ENCODE data around the gene WRNIP1.
A peak's percentile ranks its signal among the peaks of the same experiment; 100 is the strongest.
"Not testable (repeated sequence)": the region's sequence is repeated elsewhere in the genome, so short reads cannot be mapped to it uniquely, and the experiment has no call there.

WRNIP1 gene

DNA sequence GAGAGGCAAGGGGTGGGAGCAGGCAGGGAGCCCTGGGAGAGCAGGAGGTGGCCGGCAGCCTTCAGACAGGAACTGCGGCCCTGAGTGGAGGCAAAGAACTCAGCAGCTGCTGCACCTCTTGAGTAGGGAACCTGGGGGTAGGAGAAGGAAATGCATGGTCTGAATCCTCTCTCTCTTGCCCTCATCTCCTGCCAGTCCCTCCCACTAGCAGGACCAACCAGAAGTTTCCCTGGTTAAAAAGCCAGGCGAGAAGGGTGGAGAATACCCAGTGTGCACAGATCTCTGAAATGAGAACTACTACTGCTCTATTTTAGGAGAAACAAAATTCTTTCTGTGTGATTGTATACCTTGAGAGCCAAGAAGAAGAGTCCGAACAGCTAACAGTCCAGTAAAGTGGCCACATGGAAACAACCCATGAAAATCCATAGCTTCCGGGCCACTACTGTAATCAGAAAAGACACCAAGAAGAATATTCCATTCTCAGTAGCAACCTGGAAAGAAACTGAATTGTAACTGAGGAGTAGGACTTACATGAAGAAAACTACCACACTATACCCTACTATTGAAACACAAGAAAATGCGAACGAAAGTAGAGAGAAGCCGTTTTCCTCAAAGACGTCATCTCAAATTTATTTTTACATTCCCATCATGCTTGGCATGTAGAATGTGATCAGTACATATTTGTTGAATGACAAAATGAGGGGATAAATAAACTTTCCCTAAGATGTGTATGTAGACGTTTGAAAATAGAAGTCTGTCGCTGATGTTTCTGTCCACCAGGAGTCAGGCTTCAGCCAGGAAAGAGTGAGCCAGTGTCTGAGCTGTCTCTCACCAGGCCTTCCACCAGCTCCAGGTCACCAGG is 25.6 kb downstream of the WRNIP1 start:
- peak; percentile 48 for DNase-seq

DNA sequence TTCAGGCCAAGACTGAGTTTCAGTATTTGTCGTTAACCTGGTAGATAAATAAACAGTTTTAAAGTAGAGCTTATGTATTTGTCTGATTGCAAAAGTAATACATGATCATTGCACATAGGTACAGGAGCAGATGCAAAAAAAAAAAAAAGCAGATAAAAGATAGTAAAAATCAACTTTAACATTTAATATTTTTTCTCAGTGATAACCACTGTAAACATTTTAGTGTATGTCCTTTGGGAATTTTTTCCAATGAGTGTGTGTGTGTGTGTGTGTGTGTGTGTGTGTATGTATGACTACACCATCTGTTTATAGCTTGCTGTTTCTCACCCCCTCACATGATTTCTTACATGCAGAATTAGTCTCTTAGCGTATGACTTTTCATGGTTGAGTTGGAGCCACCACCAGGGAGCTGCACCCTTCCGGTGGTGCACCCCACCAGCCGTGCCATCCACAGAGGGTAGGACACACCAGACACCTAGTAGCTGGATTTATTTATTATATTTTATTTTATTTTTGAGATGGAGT is 26.3 kb downstream of the WRNIP1 start:
- DNase-seq = no peak

DNA sequence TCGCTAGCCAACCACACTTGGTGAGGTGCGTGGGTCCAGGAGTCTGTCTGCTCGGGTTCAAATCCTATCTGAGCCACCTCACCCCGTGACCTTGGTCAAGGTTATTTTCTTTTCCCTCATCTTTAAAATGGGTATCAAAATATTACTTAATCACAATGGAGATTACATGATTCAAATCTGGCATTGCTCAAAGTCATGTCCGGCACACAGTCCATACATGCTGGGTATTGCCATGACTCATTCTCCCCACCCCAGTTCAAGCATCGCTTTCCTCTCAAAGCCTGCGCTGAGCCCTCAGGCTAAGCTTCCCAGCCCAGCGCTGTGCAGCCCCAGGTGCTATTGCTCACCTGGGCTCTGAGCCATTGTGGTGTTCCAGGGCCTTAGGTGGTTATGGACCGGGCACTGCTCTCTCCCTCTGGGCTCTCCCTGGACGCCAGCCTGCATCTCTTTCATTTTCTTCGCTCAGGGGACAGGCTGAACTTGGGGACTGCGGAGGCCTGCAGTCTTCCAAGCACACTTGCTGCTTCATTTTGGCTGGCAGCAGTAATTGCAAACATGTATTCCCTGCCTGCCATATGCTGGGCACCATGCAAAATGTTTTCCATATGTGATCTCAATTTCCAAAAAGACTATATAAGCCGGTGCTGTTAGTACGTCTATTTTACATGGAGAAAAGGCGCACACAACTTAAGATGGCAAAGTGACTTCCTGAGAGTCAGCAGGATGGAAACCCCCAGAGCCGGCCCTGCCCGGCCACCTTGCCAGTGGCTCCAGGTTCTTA is 27.3 kb downstream of the WRNIP1 start:
- no peak for DNase-seq

DNA sequence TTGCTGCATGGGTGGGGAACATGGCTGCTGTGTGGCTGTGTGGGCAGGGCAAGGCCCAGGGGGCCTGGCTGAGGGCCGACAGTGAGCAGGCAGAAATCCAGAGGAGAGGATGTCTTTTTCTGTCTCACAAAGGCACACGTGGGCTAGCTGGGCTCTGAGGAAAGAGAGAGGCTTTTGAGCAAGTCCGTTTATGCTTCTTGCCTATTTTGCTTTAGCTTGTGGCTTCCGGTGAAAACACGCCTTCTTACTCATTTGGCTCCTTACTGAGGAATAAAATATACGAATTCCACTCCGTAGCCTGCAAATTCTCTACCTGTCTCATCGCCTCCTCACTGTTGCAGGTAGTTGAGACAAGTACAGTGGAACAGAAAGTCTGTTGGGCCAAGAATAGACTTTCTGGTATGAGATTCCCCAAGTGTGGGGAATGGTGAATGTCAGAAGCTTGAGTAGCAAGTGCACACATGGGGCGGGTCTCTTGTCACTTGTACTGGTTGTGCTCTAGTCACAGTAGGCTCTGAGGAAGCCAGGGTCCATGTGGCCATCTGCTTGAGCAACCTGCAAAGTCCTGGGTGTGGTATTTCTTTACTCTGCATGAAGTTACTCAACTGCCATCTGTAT is 28.4 kb downstream of the WRNIP1 start:
- no peak for DNase-seq

DNA sequence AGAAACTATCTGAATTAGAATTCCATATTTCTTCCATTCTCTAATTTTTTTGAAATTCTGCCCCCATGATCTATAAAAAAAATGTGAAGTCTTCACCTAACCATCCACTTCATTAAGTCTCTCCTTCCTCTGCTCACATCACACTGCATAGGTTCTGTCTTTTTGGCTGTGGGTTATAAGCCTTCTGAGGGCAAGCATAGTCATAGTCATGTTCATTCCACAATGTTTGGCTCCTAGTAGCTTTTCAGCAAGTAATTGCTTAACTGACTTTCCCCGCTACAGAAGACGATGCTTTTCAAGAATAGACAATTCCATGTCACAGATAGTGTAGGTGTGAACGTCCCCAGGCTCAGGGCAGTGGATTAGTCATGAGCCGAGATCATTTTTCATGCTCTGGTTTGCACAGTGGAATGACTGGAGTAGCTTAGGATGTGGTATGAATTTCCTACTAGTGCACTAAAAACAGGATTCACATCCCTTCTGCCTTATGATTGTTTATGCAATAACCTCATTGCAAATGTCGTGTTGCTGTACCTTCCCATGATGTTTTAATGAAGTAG is 29.1 kb downstream of the WRNIP1 start:
- no peak for DNase-seq

DNA sequence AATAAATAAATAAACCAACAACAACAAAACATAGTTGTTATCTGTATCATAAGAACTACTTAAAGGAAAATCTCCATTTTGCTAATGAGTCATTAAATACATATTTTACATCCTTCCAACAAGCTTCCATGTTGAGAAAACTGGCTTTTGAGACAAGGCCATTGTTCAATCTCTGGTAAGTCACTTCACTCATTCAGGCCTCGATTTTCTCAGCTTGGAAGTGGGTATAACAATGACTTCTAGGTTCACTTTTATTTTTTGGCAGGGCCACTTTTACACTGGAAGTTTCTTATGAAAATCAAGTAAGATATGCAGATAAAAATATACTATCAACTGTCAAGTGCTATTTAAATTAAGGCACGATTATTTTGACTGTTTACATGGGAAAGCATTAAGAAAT is 30.0 kb downstream of the WRNIP1 start:
- DNase-seq = no peak

DNA sequence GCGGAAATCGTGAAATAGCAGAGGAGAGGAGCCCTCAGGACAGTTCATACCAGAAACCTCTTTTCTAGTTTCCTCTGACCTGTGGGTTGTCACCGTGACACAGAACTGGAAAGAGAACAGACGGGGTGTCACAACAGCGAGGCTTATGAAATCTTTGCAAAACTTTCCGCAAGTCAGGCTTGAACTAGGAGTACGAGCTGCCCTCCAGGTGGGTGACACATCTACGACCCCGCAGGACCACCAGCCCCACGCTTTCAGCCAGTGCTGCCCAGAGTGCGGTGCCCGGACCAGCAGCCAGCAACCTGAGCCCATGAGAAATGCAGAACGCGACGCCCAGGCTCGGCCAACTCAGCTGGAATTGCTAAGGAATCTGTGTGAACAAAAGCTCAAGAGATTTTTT is 30.8 kb downstream of the WRNIP1 start:
- no peak for DNase-seq

DNA sequence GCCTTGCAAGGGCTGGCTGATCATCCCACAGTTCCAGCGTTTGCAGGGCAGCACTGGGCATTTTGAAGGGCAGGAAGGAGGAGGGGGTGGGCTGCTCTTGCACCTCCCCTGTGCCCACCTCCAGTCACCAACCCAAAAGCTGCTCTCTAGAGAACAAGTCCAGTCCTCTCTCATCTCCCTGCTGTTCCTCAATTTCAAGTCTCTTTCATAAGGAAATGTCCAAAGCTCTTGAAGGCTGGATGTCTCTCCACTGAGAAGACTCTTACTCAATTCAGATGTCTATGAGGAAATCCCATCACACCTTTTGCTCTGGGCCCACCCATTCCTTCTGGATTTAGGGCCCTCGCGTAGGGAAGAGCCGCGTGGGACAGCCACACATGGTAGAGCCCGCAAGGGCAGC is 31.7 kb downstream of the WRNIP1 start:
- DNase-seq = no peak

DNA sequence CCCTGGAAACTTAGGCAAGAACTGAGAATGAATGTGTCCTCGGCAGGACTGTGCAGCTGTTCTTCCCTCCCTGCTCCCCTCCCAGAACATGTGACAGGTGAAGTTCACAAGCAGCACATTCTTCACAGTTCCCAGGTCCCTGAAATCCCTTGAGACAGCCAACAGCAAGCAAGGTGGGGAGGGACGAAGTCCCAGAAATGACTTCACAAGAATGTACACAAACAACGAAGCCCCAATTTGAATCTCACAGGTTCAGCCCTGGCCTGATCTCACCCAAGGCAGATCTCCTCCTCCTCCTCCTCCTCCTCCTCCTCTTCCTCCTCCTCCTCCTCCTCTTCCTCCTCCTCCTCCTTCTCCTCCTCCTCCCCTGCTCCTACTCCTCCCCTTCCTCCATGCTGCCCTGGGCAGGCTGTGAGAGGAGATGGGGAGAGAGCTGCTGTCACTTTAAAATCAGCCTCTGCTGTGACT is 32.4 kb downstream of the WRNIP1 start:
- DNase-seq = no peak

DNA sequence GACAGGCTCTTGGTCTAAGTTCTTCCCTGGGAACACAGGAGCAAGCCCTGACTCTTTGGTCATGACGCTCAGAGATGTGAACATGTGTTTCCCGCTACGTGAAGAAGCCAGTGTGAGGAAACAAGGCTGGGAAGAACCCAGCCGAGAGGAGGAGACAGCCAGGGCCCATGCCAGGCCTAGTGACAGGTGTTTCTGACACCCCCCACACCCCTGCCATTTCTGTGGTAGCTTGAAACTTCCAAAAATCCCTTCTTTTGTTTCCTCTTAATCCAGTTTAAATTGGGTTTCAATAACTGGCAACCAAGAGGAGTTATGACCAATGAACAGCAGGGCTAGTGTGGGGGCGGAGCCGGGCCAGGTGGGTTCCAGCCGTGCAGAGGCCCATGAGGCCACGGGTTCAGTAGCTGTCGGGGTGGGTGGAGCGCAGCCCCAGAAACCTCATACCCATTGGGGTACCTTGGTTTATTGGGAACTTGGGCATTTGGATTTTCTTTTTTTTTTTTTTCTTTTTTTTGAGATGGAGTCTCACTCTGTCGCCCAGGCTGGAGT is 33.5 kb downstream of the WRNIP1 start:
- no peak for DNase-seq

DNA sequence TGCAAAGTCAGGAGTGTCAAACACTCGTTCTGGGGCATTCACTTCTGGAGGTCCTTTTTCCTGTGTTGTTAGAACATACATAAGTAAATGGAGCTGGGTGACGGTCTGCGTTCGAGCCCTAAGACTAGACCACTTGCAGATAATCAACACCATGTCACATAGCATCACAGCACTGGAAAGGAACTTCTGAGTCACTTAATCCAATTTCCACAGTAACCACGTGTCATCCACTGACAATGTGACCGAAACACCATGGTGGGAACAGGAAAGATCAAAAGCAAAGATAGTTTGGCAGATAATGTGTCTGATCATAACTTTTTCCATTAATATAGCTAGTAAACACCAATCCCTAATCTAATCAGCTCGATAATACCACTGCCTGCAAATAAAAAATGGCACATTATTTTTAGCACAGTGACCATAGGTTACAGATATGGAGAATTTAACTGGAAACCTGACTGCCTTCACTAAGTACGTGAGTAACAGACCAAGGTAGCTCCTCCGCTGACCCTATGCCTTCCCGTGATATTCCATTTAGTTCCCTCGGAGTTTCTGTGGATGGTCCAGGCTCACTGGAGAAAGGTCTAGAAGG is 34.8 kb downstream of the WRNIP1 start:
- DNase-seq = no peak

DNA sequence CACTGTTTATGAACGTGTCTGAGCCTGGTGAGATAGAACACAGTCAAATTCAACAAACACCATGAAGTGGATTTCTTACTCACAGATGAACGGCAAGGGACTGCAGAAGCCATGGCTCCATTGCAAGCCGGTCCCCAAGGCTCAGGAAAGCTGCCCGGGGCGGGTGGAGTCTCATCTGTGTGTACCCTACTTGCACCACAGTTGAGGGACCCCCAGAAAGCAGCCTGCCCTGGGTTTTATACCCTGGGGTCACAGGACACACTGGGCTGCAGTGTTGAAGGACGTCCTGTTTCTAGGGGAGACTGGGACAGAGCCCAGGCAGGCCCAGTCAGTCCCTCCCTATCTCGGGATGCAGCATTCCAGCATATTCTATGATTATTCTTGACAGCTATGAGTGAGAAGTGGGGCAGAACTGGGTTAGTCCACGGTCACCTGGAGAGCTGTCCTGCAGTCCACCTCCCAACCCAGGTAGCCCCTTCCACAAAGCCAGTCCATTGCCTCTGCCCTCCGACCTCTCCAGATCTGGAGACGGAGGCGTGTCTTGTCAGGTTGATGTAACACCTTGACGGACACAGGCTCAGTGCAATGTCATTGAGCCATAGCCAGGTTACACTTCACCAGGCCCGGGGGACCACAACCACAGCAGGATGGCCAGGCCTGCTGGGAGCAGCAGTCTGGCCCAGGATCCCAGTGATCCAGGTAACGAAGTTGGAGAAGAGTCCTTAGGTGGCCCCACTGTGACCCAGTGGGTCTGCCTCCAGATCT is 35.5 kb downstream of the WRNIP1 start:
- DNase-seq = no peak

DNA sequence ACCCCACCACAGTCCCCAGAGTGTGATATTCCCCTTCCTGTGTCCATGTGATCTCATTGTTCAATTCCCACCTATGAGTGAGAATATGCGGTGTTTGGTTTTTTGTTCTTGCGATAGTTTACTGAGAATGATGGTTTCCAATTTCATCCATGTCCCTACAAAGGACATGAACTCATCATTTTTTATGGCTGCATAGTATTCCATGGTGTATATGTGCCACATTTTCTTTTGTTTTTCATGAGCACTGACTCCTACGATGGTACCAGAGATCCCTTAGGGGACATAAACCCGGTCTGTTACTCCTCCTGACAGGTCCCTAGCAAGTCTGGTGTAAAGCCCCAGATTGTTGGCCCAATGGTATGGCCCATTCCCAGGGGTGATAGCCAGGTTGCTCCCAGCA is 36.5 kb downstream of the WRNIP1 start:
- DNase-seq = not testable (repeated sequence)

DNA sequence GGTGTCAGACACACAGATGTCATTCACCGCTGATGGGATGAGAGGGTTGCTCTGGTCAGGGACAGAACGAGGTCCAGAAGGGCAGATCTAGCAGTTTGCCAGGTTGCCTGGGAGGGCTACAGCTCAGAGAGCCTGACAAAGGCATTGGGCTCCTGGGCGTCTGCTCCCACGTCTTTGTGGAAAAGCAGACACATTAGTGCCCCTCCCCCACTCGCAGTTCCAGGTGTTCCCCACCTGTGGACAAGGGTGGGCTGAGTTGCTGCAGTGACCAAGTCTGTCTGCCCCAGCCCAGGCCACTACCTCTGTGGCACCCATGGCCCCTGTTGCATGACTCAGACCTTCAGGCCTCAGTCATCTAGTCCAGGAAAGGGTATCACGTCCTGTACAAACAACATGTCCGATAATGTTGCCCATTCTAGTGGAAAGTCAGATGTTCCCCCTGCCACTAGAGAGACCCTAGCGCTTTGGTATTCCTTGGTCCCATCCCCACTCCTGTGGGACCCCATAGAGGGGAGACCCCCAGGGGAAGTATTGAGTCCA is 37.4 kb downstream of the WRNIP1 start:
- DNase-seq = no peak

DNA sequence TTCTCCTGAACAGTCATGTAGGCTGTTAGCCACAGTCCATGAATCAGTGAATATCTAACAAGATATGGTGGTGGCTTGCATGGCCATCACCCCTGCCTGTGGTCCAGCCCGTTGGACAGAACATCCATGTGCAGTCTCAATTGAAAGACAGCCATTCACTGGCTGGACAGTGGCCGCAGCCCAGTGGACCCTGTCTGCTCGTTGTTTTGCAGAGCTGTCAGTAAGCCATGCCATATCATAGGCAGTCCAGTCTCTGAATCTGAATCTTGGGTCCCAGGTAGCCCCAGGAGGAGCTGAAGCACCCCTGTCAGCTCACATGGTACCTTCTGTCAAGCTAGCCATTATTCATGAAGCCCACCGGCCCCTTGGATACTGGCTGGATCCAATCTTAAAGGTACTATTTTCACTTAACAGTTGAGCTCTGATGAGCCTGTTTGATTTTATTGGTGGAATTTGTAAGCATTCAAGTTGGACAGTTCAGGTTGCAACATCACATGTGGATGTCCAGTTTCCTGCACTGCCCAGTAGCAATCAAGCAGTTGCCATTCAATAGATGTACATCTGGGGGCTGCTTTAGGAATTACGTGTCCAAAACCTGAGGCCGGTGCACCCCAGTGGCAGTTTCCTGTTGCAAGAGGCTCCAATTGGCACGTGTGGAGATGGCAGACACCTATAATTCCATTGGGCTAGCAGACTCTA is 38.7 kb downstream of the WRNIP1 start:
- DNase-seq = no peak

DNA sequence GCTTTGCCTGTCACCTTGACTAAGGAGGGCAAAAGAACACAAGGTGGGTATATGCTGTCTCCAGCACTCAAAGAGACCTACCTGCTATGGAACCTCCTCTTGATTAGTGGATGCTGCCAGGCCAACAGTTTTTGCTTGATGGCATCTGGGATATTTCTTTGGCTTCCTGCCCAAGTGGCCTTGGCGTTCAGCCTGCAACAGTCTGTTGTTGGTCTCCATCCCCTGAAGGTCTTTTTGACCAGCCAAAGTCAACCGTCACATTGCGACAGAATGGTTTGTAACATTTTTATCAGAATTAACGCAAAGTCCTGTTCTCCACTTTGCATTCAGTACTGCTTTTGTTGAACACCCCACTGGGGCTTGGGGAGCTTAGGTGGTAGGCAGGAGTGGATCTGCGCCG is 39.3 kb downstream of the WRNIP1 start:
- no peak for DNase-seq

DNA sequence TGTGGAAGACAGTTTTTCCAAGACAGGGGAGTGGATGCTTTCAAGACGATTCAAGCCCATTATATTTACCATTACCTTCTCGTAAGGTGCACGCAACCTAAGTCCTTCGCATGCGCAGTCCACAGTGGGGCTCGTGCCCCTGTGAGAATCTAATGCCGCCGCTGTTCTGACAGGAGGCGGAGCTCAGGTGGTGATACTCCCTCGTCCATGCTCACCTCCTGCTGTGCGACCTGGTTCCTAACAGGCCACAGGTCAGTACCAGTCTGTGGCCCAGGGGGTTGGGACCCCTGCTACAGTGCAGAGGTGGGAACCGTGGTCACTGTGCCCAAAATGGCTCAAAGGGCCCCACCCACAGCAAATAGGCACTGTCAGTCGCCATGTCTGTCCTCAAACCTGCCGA is 39.8 kb downstream of the WRNIP1 start:
- no peak for DNase-seq

DNA sequence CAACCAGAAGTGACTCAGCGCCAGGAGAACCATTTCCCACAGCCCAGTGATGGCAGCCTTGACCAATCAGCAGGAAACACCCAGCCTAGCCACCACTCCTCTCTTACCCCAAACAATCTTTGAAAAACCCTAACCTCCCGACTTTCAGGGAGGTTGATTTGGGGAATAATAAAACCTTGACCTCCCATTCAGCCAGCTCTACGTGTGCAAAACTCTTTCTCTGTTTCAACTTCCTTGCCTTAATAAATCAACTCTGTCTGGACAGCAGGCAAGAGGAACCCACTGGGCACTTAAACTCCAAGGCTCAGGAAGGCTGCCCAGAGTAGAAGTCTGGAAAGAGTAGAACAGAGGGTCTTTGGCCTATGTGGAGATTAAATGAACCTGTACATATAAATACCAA is 41.5 kb downstream of the WRNIP1 start:
- DNase-seq = no peak

DNA sequence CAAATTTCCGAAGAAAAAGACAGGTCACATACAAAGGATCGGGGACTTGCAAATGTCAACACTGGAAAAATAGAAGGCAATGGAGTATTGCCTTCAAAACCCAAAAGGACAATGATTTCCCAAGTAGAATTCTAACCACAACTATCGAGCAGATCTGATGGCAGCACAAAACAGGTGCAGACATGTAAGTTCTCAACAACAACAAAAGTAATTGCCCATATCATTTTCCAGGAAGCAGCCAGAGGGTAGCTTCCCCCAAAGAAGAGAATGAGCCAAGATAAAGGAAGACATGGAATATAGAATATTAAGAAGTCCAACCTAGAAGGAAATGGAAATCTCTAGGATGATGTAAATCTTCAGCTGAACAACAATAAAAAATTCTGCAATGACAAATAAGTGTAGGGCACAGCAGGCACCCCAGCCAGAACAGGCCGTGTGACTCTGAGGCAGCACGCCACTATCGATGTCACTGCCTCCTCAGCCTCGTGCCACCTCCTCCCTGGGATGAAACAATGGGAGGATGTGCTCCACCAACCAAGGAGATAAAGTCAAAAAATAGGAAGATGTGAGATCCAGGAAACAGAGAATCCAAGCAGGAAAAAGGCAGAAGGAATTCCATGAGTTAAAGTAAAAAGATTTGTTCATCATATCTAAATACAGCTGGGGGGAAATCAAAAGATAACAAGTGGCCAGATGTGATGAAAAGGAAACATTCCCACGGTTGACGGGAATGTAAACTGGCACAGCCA is 42.3 kb downstream of the WRNIP1 start:
- no peak for DNase-seq

DNA sequence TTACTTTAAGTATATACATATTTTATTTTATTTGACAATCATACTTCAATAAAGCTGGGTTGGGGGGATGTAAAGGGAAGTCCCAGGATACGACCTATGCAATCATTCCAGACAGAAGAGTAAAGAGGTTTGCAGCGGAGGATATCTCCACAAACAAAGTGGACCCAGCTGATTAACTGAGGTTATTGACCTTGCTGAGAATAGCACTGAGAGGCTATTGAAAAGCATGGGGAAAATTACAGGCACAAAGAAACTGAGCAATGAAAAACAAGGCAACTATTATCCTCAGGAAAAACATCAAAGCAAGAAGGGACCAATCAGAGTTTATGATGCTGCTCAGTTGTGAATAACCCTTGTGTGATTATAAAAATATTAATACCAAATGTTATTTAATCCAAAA is 43.8 kb downstream of the WRNIP1 start:
- DNase-seq = no peak
